H1 (cell line): ENCODE data around the gene ALK. TPM values are rescaled to one million over a fixed set of nuclear protein-coding genes. Genes with fewer than 3 reads are reported as not detected.

Source experiments
- MAX ChIP-seq: IDR thresholded peaks from 2 replicates; pipeline ENCODE4 v1.6.1; 2012; ENCODE audit warnings: inconsistent platforms
- polyA plus RNA-seq, 7 experiments: library from polyadenylated mRNA; depleted of rRNA in 3 of 7; stranded (reverse) in 5 of 7; unstranded in 2 of 7; fragments of >200 nt in 5 of 7; fragments of 200-250 nt in 2 of 7; gene quantifications; 1 replicate in 5 of 7; 2 replicates in 1 of 7; 4 replicates in 1 of 7; pipeline versions ENCODE4 v1.2.1 to v1.2.3, GENCODE V29; 2011 to 2013; ENCODE audit warnings: missing spikeins in 2 of 7, mixed read lengths in 2 of 7
- total RNA-seq: library from RNA; stranded (reverse); fragmentation: NEBNext Ultra II Directional; extraction: Animal tissue kit (Norgen Biotek cat#: 25700); gene quantifications from 2 replicates; pipeline ENCODE4 v1.2.1, GENCODE V29; 2021

Gene ALK
- total and polyA plus RNA-seq, 2 of the 8 experiments (the other 6 are each of a cell fraction or from before 2014, with no cell fraction given) = 0.02 to 0.09 TPM

DNA sequence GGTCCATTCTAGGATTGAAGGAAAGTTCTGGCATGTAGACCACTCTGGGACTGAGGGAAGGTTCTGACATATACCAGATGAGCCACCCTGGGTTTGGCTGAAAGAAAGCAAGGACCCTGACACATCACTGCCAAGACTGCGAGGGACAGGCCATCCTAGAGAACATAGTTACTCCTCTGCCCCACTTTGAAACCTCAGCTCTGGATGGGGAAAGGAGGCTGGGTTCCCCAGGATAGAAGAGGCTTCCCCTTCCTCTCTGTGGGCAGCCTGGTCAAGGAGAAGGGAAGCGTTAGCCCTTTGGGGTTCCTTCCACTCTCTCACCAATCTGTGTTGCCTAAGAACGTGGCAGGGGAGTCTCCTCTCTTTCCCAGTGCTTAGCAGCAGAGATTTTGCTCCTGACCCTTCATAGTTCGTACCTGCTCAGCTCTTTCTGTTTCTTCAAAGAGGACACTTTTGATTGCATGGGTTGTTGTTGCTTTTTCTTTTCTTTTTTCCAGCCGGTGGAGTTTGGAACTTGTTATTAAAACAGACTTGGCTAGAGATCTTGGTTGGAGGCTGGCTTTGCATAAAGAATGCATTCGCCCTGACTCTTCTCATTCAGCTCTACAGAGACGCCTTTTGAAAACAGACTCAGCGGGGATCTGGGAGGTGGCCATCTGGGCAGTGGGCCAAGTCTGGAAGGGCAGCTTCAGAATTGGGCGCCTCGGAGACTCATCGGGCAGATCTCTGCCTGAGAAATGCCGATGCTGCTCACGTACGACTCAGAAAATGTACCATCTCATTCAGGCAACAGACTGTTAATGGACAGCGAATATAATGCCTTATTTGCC lies 640.1 kb downstream of the ALK start (continued):
- no peak for TF ChIP-seq MAX
